HG02763 (cell line): ENCODE measurements around the gene TMEM140.
"Not testable (repeated sequence)": the region's sequence is repeated elsewhere in the genome, so short reads cannot be mapped to it uniquely, and the experiment has no call there.

Experiments
- ATAC-seq: cut with Tn5 transposase; IDR thresholded peaks from one replicate; pipeline ENCODE4 v1.9.1; 2021; ENCODE audit warnings: mild to moderate bottlenecking, moderate library complexity; ENCODE audit not compliant: unreplicated experiment

The TMEM140 gene

GRCh38 chr7:135147899-135148721, at the start of gene TMEM140:
TMEM140 (plus strand) TSS chr7:135148072; CDS start chr7:135164442, 16,370 bp downstream.
- peak; percentile 68 for ATAC-seq

DNA sequence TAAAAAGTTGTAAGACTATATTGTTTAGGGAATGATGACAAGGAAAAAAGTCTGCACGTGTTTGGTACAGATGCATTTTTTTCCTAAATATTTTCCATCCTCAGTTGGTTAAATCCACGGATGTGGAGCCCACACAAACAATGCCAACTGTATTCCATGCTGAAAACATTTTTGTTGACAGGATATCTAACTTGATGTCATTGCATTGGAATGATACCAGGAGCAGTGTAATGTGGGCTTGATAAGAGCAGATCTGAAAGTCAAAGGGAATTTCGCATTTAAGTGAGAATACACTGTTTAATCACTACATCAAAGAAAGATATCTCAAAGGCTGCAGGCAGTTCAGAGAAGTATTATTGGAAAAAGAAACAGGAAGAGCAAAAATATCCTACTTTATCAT, 49.5 kb upstream of the TMEM140 start:
- no peak for ATAC-seq

GRCh38 chr7:135100856-135101255, 47.0 kb upstream of the TMEM140 start:
- ATAC-seq = no peak

DNA sequence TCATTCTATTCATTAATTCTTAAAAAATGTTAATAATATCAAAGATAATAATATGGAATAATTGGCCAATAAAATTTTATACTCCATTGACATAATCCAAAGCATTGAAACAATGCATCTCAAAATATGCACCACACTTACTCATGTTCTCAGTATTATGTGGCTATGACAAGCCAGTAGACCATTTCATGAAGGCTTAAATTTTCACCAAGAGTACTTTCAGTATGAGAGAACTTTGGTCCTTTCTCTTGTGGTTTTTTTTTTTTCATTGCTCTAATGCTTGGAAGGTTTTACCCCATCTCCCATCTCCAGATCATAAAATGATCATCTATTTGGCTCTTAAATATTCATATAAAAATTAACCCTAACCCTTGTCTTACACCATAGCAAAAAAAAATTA, 45.5 kb upstream of the TMEM140 start:
- ATAC-seq = peak; percentile 72

DNA sequence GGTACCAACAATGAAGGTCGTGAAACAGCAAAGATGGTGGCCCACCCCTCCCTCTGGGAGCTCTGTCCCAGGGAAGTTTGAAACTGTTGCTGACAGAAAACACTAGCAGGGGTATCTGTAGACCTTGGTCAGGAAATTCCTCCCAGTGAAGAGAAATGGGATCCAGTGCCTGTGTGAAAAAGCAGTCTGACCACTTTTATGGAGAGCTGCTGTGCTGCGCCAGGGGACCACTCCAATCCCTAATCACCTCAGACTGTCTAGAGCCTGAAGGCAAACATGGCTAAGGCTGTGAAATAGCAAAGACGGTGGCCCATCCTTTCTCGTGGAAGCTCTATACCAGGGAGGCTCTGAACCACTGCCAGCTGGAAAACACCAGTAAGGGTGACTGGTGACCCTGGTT, 38.3 kb upstream of the TMEM140 start:
- no peak for ATAC-seq

DNA sequence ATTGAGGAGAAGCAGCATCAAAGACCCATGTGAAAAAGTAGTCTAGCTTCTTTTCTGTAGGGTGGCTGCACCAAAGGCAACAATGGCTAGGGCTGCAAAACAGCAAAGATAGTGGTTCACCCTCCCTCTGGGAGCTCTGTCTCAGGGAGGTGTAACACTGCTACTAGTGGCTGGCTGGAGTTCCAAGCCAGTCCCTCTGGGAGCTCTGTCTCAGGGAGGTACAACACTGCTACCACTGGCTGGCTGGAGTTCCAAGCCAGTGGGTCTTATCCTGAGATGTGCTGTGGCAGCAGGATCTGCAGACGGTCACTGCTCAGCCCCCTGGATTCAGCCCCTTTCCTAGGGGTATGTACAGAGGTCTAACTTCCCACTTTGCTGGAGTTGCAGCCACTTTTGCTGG, 37.9 kb upstream of the TMEM140 start:
- no peak for ATAC-seq

GRCh38 chr7:135111379-135111778, 36.5 kb upstream of the TMEM140 start:
- no peak for ATAC-seq

GRCh38 chr7:135114622-135115021, 33.2 kb upstream of the TMEM140 start:
- ATAC-seq = no peak

- no peak for ATAC-seq
These were observed 30.8 kb upstream of the TMEM140 start for GRCh38 chr7:135117096-135117495.

GRCh38 chr7:135121868-135122267, 26.0 kb upstream of the TMEM140 start:
- ATAC-seq = no peak

- not testable (repeated sequence) for ATAC-seq
These were observed 23.2 kb upstream of the TMEM140 start for GRCh38 chr7:135124631-135125030.

DNA sequence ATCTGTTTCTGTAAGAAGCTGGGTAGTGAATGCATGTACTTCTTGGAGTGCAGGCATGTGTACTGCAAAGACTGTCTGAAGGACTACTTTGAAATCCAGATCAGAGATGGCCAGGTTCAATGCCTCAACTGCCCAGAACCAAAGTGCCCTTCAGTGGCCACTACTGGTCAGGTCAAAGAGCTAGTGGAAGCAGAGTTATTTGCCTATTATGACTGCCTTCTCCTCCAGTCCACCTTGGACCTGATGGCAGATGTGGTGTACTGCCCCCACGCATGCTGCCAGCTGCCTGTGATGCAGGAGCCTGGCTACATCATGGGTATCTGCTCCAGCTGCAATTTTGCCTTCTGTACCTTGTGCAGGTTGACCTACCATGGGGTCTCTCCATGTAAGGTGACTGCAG, 18.9 kb upstream of the TMEM140 start:
- ATAC-seq = no peak

- no peak for ATAC-seq
These were observed 18.3 kb upstream of the TMEM140 start for GRCh38 chr7:135129579-135129978.

- no peak for ATAC-seq
These were observed 3.8 kb upstream of the TMEM140 start for GRCh38 chr7:135143885-135144668.

GRCh38 chr7:135147341-135147898, 452 bp upstream of the TMEM140 start:
- peak; percentile 22 for ATAC-seq

- ATAC-seq = no peak
These were observed 2.4 kb downstream of the TMEM140 start for GRCh38 chr7:135150072-135150782.

GRCh38 chr7:135151132-135151531, 3.3 kb downstream of the TMEM140 start:
- no peak for ATAC-seq

GRCh38 chr7:135151533-135151932, 3.7 kb downstream of the TMEM140 start:
- no peak for ATAC-seq

- ATAC-seq = no peak
These were observed 4.6 kb downstream of the TMEM140 start for GRCh38 chr7:135152442-135152841.

DNA sequence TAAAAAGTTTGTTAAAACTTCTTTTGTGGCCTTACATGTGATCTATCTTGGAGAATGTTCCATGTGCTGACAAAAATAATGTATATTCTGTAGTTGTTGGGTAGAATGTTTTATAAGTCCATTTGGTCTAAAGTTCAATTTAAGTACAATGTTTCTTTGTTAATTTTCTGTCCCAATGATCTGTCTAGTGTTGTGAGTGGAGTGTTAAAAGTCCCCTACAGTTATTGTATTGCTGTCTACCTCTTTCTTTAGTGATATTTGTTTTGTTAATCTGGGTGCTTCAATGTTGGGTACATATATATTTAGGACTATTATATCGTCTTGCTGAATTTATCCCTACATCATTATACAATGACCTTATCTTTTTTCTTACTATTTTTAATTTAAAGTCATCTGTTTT, 6.9 kb downstream of the TMEM140 start:
- ATAC-seq = no peak

GRCh38 chr7:135156290-135156689, 8.4 kb downstream of the TMEM140 start:
- ATAC-seq = no peak
